GM18858 (cell line): ENCODE data around the gene PYGB.
"Not testable (repeated sequence)": the region's sequence is repeated elsewhere in the genome, so short reads cannot be mapped to it uniquely, and the experiment has no call there.

Experiments used
- ATAC-seq: cut with Tn5 transposase; IDR thresholded peaks from one replicate; pipeline ENCODE4 v1.9.1; 2021; ENCODE audit not compliant: unreplicated experiment

The PYGB gene

DNA sequence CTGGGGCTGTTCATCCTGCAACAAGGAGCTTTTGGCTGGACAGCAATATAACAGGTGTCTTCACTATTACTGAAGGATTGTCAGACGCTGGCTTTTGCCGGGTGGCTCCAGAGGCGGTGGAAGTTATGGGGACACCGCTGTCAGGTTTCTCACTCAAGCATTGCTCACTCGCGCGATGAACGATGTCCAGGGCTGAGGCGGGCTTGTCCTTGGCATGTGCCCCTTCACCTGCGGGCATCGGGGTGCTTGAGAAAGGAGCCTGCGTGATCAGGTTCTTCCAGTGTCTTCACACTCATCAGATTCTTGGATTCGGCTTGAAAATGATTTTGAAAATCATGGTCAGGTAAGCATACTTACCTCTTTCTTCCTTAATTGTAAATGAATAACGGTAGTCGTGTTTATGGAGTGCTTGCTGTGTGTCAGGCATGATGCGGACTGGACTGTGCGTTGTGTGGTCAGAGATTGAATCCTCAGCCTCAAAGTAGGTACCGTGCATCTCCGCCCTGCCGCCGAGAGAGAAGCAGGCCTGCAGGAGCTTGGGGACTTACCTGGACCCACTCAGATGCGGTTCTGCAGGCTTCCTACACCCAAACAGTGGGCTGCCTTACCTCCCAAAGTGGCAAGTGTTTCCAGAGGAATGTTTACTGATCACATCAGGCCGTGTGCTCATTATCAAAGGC lies 18.3 kb upstream of the PYGB start:
- ATAC-seq, result no peak

DNA sequence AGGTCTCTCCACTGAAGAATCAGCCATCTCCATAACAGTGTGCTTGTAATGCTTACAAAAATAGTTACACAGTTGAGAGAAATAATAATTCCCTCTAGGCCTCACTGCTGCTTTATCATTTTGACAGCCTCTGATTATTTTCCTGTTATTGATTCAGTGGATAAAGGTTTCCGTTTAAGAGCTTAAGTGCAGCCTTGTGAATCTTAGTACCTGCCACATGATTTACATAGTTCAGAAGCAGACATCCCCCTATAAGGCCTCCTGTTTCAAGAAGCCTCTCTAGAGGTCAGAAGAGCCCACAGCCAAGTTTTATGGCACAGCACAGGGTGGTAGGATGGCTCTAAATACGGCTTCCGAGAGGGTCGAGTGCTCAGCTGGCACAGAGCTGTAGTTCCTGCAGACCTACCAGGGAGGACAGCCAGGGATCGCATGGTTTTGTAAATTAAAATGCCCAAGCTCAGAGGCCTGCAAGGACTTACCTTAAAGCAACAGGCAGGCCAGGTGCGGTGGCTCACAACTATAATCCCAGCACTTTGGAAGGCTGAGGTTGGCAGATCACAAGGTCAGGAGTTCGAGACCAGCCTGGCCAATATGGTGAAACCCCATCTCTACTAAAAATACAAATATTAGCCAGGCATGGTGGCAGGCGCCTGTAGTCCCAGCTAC lies 17.6 kb upstream of the PYGB start:
- ATAC-seq, result peak; percentile 80

DNA sequence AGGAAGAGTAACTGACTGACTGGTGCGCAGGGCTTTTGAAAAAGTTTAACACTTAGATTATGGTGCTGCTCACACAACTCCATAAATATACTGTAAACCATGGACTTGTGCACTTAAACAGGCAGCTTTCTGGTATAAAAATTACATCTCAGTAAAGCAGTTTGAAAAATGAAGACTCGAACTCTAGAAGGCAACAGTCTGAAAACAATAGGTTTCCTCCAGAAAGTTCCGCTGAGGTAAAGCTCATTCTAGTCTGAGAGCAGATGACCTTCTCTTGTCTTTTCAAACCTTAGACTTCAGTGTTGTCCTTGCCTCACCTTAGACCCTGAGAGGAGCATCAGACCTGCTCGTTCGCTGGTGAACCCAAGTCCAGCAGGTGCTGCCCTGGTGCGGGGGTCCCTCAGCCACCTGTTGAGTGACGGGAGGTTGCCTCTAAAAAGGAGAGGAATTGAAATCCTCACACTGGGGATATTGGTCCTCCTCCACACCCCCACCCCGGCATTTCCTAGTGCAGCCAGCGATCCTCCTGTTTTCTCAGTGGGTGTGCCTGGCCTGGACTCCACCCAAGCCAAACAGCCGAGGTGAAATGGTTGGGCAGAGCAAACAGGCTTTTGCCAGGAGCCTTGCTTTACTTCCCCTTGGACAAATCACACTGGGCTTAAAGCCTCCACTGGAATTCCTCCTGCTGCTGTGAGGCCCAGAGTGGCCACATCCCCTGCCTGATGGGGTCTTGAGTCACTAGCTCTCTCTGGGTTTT lies 14.7 kb upstream of the PYGB start:
- no peak for ATAC-seq

DNA sequence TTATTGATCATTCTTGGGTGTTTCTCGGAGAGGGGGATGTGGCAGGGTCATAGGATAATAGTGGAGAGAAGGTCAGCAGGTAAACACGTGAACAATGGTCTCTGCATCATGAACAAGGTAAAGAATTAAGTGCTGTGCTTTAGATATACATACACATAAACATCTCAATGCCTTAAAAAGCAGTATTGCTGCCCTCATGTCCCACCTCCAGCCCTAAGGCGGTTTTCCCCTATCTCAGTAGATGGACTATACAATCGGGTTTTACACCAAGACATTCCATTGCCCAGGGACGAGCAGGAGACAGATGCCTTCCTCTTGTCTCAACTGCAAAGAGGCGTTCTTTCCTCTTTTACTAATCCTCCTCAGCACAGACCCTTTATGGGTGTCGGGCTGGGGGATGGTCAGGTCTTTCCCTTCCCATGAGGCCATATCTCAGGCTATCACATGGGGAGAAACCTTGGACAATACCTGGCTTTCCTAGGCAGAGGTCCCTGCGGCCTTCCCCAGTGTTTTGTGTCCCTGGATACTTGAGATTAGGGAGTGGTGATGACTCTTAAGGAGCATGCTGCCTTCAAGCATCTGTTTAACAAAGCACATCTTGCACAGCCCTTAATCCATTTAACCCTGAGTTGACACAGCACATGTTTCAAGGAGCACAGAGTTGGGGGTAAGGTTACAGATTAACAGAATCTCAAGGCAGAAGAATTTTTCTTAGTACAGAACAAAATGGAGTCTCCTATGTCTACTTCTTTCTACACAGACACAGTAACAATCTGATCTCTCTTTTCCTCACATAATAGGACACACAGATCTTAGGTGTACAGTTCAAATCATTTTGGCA lies 13.7 kb upstream of the PYGB start:
- ATAC-seq, result not testable (repeated sequence)

DNA sequence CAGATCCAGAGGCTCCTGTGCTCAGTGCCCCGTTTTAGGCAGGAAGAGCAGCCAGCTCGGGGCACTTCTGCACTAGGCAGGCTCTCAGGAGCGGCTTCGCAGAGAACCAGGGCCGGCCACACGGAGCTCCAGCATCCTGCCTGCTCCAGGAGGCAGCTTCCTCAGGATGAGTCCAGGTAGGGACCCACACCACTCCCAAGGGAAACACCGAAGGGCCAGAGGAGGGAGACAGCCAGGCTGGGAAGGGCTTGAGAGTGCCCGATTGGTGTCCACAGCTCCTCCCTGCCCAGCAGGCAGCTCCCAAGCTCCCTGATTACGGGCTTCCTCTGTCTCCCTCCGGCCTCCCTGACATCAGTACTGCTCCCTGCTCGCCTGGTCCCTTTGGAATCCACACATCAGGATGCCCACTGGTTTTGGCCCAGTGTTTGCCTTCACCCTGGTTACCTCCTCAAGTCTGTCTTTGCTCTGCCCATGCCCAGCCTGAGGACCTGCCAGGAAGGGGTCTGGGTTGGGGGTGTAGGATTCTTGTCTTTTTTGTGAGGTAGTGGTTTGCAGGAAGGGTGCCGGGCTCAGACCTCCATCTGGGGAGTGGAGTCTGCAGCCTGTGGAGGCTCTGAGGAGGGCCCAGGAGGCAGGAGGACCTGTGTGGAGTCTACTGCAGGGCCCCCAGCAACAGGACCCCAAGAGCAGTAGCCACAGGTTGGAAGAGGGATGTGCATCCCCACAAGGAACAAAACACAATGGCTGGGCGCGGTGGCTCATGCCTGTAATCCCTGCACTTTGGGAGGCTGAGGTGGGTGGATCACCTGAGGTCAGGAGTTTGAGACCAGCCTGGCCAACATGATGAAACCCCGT lies 11.2 kb upstream of the PYGB start:
- no peak for ATAC-seq

DNA sequence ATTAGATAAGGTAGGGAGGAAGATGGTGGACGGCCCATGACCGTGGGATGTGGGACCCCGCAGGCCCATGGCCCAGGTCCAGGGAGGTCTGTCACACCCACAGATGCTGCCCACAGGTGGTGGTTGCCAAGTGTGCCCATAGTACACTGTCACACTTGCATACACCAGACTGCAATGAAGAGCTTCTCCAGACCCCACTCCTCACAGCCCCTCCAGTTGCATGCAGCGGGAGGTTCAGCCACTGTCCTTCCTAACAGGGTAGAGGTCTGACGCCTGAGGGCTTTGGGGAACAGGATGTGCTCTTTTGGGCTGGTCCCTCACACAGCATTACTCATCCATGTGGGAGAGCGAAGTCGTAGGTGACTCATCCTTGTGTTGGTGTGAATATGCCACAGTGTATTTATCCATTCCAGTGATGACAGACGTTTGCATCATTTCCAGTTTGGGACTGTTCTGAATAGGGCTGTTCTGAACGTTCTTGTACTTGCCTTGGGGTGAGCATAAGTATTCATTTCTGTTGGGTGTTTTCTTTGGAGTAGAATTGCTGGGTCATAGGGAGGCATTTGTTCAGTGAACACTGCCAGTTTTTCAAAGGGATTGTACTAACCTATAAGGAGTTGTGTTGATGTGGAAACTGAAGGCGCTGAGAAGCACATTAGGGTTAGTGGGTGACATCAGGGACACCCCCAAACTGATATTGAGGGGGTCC lies 10.1 kb upstream of the PYGB start:
- ATAC-seq, result peak; percentile 61

DNA sequence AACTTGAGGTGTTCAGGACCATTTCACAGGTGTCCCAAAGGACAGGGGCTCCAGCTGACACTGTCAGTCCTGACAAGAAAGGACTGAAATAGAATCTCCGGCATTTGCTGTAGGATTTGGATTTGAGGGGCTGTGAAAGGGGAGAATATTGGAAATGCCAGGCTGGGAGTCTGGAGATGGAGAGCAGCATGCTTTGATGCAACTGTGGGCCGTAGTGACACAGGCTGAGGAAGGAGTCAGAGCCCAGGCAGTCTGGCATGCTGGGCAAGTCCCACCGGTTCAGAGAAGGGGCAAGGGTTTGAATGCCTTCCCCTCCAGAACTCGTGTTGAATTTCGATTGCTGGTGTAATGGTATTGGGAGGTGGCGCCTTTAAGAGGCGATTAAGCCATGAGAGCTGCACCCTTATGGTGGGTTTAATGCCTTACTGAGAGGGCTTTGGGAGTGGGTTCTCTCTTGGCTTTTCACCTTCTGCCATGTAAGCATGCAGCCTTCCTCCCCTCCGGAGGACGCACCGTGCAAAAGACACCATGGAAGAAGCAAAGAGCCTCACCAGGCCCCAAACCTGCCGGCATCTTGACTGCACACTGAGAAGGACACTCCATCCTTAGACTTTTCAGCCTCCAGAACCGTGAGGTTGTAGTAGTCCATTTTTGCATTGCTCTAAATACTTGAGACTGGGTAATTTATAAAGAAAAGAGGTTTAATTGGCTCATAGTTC lies 9.4 kb upstream of the PYGB start:
- ATAC-seq, result no peak

DNA sequence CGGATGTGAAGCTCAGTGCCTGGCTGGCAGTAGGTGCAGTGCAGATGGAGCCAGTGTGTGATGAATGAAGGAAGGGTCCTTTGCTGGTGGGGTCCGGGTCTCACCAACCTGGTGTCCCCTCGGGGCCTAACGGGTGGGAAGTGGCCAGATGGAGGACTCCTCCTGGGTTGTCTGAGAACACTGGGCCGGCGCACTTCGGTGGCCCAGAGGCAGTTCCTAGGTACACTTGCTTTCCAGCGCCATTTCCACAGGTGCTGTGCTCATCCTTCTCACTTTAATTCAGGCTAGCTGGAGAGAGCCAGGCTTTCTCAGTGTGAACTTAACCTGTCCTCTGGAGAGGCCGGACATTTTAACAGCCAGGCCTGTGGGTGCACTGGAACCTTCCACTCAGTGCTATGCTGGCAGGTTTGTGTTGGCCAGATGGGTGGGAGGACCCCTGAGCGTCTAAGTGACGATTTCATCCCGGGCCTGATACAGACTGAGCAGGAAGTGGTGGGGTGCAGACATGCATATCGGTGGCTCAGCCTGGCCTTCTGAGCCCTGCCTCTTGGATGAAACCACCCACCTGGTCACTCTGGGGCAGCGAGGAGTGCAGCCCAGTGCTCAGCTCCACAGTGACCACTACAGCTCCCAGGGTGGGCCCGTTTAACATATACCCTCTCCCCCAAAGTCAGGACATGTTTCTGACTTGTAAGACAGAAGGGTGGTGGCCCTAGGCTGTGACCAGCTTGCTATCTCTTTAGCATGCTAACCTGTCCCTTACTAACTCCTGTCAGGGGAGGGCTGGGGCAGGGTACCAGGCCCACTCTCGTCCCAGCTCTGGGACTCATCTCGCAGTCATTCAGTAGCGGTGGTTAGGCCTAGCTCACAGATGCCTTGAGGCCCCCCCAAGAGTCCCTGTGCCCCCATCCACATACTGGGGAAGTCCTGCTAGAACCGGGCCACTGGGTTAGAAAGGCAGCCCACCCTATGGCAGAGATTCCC lies 8.2 kb upstream of the PYGB start:
- peak; percentile 73 for ATAC-seq

DNA sequence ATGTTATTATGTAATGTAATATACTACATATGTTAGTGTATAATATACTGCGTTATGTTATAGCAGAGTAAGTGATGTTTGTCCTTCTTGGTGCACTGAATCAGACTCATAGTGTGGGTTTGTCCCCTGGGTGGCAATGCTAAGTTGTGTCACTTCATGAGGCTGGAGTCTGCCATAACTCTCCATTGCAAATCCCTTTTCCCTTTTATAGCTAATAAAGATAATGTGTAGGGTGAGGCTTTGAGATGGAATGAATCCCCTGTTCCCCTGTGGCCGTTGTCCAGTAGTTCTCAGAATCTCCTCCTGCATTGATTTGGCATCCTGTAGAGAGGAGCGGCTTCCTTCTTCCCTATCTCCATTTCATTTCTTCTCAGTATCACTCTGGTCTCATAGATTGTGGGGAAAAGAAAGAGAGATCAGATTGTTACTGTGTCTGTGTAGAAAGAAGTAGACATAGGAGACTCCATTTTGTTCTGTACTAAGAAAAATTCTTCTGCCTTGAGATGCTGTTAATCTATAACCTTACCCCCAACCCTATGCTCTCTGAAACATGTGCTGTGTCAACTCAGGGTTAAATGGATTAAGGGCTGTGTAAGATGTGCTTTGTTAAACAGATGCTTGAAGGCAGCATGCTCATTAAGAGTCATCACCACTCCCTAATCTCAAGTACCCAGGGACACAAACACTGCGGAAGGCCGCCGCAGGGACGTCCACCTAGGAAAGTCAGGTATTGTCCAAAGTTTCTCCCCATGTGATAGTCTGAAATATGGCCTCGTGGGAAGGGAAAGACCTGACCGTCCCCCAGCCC lies 6.8 kb upstream of the PYGB start:
- not testable (repeated sequence) for ATAC-seq

DNA sequence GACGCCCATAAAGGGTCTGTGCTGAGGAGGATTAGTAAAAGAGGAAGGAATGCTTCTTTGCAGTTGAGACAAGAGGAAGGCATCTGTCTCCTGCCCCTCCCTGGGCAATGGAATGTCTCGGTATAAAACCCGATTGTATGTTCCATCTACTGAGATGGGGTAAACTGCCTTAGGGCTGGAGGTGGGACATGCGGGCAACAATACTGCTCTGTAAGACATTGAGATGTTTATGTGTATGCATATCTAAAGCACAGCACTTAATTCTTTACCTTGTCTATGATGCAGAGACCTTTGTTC lies 6.3 kb upstream of the PYGB start:
- ATAC-seq, result not testable (repeated sequence)

DNA sequence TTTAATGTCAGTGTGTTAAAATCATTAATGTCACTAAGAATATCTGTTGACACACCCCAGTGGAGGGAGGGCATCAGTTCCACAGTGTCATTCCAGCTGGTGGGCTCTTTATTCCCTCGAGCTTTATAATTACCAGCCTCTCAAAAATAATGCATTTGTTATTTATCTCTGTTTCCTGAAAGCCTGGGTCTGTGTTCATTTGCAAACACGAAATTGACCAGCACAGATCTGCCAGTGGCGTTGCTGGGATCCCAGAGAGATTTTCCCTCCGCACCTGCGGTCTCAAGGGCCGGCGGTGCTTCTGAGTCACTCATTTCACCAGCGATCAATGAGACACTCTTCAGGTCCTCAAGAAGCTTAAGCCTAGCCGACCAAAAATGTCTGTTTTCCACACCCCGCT lies 5.7 kb upstream of the PYGB start:
- no peak for ATAC-seq

DNA sequence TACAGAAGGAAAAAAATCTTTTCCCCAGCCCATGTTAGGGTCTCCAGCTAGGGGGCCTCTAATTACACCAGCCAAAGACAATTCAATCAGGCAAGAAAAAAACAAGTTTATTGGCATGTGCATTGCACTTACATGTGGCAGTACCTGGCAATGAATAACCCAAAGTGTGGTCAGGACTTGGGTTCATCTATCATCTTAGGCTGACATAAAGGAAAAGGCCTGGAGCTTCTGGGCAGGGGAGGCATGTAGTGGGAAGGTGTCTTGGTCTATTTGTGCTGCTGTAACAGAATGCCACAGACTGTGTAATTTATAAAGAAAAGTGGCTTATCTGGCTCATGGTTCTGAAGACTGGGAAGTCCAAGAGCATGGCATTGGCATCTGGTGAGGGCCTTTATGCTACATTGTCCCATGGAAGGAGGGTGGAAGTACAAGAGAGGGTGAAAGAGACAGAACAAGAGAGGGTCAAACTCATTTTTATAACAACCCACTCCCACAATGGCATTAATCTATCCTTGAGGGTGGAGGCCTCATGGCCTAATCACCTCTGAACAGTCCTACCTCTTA lies 4.4 kb upstream of the PYGB start:
- ATAC-seq, result no peak

DNA sequence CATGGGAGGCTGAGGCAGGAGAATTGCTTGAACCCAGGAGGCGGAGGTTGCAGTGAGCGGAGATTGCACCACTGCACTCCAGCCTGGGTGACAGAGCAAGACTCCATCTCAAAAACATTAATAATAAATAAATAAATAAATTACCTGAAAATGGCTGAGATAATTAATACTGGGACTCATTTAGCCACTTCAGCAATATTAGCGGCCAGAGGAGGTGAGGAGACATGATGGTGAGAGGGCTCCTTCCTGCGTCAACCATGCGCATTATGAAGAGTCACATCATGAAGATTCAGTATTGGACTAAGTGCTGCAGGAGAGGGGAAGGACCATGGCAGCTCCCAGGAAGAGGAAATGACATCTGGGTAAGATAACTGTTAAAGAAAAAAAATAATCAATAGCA lies 2.9 kb upstream of the PYGB start:
- ATAC-seq, result no peak

DNA sequence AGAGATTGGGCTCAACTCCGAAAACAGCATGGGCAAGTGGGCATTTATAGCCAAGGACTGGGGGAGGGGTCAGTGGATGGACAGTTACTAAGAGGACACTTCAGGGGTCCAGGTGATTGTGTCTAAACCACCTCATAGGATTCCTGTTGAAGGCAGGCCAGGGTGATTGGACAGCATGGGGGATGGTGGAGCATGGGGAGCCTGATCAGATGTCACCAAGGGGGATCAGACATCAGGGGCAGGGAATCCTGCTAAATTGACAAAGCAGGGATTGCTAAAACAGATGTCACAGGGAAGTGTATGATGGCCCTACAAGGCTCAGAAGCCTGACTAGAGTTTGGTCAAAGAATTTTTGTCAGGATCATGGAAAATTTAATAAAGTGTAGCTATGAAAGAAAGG lies 2.4 kb upstream of the PYGB start:
- ATAC-seq, result no peak

DNA sequence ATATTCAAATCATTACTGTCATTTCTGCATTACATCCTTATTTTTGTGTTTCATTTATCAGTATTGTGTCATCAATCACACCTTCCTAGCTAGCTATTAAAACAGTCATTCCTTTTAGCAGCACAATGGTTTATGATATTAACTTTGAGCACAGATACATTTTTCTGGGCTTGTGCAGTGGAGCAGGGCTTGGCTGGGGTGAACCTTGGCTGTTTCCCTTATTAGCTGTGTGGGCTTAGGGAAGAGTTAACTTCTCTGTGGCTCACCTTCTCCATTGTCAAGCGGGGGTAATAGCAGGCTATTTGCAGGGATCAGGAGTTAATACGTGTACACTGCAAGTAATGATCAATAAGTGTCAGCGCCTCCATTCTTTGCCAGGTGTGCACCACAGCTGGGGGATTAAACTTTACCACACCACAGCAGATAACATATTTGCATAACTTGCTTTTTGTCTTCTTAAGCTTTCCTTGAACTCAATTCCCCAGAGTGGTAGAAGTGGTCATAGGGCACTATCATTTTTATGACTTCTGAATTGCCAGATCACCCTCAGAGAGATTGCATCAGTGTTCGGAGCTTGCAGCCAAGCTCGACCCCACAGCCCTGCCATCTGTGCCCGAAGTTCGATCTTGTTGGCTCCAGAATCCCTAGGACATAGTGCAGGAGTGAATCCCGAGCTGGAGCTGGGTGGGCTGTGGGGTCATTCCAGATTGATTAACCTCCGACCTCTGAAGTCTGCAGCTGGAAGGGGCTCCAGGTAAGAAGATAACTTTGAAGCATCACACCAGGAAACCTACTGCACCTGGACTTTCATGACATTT lies 1.5 kb upstream of the PYGB start:
- ATAC-seq, result no peak

DNA sequence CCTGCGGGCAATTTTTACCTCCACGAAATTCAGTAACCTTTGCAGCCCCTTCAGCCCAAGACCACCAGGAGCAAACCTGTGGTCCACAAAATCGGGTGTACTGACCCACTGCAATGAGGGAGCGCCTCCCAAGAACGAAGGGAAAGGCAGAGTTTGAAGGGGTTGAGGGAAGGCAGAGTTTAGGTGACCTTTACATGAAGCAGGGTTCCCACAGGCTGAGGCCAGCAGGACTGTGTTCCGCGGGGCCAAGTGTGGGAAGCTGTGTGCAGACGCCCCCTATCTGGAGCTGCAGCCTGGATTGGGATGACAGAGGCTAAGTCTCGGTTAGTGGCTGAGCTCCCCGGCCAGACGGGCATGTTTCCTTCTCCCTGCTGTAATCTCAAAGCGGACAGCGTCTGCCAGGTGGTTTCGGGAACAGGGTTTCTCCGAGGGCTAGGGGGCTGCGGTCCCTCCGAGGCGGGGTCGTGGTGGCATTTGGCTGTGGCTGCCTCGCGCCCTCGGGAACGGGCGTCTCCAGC lies 826 bp upstream of the PYGB start:
- no peak for ATAC-seq
